ENCODE data around the gene CCSER1.

The CCSER1 gene

DNA sequence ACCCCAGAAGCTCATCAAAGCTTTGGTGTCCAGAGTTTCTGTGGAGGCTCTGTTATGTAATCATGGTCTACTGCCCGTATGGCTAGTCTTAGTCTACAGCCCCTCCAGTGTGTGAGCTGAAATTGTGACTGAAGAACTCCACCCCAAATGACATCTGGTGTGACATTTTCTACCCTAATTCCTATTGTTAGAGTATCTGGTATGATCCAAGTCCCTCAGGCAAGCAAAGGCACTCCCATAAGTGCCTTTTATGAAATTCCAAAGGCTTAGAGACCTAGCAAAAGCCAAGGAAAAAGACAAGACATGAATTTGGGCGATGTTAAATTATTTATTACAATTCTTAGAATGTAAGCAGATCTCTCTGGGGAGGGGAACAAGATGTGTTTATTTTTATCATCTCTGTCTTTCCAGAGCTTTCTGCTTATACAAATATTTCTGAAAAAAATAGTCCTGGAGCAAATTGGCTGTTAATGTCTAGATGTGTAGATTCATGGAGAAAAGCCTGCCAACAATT, 417.4 kb downstream of the CCSER1 start:
- Histone ChIP-seq H3K27me3 (replicated peaks; ENCODE audit: control insufficient read depth, insufficient read depth, low read length, poor library complexity, severe bottlenecking) (no peaks in the 10 kb centered on the region), H3K4me3 (ENCODE audit: insufficient read depth, low read depth, low read length, poor library complexity, severe bottlenecking) (no peak overlapping the region), H3K9me3 (ENCODE audit: control insufficient read depth, low read length) (no peaks in the 10 kb centered on the region), H3K4me1 (ENCODE audit: control insufficient read depth, insufficient read depth, low read length, poor library complexity, severe bottlenecking) (no peaks in the 10 kb centered on the region), H3K36me3 (ENCODE audit: control insufficient read depth, insufficient read depth, low read length) (no peaks in the 10 kb centered on the region), H3K27ac (ENCODE audit: insufficient read depth, low read length, poor library complexity, severe bottlenecking) (no peak overlapping the region)
- DNase-seq = no peak

DNA sequence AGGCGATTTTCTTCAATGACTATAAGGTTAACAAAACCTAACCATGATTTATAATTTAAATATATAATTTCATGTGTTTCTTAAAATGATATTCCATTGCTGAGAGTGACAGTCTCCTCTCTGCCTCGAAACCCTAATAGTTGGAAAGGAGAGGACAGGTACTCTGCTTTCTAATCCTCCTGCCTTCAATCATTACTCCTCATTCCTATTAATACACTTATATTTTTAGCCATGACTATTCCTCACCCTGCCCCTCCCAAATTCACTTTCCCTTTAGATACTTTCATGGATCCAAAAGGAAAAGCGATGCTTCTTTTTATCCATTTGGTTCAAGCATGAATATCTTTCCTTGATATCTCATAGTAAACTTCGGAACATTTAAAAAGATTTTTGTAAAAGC, 418.2 kb downstream of the CCSER1 start:
- Histone ChIP-seq H3K27ac (ENCODE audit: insufficient read depth, low read length, poor library complexity, severe bottlenecking) (no peak overlapping the region), H3K4me3 (ENCODE audit: insufficient read depth, low read depth, low read length, poor library complexity, severe bottlenecking) (no peak overlapping the region), H3K9me3 (ENCODE audit: control insufficient read depth, low read length) (no peaks in the 10 kb centered on the region), H3K36me3 (ENCODE audit: control insufficient read depth, insufficient read depth, low read length) (no peaks in the 10 kb centered on the region), H3K27me3 (replicated peaks; ENCODE audit: control insufficient read depth, insufficient read depth, low read length, poor library complexity, severe bottlenecking) (no peaks in the 10 kb centered on the region), H3K4me1 (ENCODE audit: control insufficient read depth, insufficient read depth, low read length, poor library complexity, severe bottlenecking) (no peaks in the 10 kb centered on the region)
- no peak for DNase-seq

DNA sequence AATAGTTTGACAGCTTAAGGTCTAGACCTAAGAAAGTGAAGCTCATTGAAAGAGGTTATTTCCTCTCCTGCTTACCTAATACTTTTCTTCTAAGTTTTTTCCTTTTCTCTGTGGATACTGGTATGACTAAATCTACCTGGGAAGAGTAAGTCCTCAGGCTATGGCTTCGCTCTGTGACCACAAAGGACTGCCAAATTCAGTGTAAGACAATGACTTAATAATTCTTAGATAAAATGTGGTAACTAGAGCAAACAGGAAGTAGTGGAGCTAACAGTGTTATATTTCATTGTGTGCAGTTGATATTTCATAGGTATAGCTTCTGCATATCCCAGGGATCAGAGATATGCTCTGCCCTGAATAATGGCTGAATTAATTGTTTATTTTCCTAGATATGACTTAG, 418.9 kb downstream of the CCSER1 start:
- Histone ChIP-seq H3K27me3 (replicated peaks; ENCODE audit: control insufficient read depth, insufficient read depth, low read length, poor library complexity, severe bottlenecking) (no peaks in the 10 kb centered on the region), H3K4me1 (ENCODE audit: control insufficient read depth, insufficient read depth, low read length, poor library complexity, severe bottlenecking) (no peaks in the 10 kb centered on the region), H3K4me3 (ENCODE audit: insufficient read depth, low read depth, low read length, poor library complexity, severe bottlenecking) (no peak overlapping the region), H3K27ac (ENCODE audit: insufficient read depth, low read length, poor library complexity, severe bottlenecking) (no peak overlapping the region), H3K9me3 (ENCODE audit: control insufficient read depth, low read length) (no peaks in the 10 kb centered on the region), H3K36me3 (ENCODE audit: control insufficient read depth, insufficient read depth, low read length) (no peaks in the 10 kb centered on the region)
- DNase-seq = no peak

DNA sequence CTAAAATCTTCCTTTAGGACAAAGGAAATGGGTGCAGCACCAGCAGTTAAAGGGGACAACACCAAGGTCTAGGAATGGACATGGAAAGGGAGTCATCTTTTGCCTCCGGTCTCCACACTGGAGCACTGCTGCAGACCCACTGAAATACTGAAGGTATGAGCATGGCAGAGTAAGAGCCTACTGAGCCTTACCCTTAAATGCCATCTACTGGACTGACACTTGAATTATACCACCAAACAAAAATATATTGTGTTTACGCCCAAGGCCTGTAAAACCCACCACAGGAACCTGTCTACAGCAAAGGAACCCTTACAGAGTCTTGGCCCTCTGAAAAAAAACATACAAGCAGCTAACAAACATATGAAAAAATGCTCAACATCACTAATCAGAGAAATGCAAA, 443.4 kb downstream of the CCSER1 start:
- DNase-seq = no peak
- H3K9me3 ChIP-seq (ENCODE audit: control insufficient read depth, low read length) = no peaks in the 10 kb centered on the region
- H3K4me3 ChIP-seq (ENCODE audit: insufficient read depth, low read depth, low read length, poor library complexity, severe bottlenecking) = no peak overlapping the region
- no peaks in the 10 kb centered on the region for H3K4me1 ChIP-seq (ENCODE audit: control insufficient read depth, insufficient read depth, low read length, poor library complexity, severe bottlenecking)
- no peaks in the 10 kb centered on the region for H3K27me3 ChIP-seq (replicated peaks; ENCODE audit: control insufficient read depth, insufficient read depth, low read length, poor library complexity, severe bottlenecking)
- H3K36me3 ChIP-seq (ENCODE audit: control insufficient read depth, insufficient read depth, low read length) = no peaks in the 10 kb centered on the region
- H3K27ac ChIP-seq (ENCODE audit: insufficient read depth, low read length, poor library complexity, severe bottlenecking) = no peak overlapping the region

DNA sequence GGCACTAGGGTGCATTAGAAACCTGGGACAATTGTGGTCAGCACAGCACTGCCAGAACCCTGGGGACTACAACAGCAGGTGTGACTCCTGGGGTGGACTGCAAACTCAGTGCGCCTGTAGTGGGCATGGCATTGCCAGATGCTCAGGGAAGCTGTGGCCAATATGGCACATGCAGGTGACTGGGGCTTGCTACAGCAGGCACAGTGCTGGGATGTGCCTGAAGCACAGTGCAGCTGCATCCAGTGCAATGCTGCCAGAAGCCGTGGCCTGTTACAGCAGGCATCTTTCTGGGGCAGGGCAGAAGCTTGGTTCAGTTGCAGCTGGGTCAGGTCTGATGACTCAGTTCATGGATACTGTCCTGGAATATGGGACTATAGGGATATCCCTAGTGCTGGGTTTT, 445.8 kb downstream of the CCSER1 start:
- no peaks in the 10 kb centered on the region for H3K36me3 ChIP-seq (ENCODE audit: control insufficient read depth, insufficient read depth, low read length)
- no peaks in the 10 kb centered on the region for H3K9me3 ChIP-seq (ENCODE audit: control insufficient read depth, low read length)
- H3K27me3 ChIP-seq (replicated peaks; ENCODE audit: control insufficient read depth, insufficient read depth, low read length, poor library complexity, severe bottlenecking) = no peaks in the 10 kb centered on the region
- no peak overlapping the region for H3K4me3 ChIP-seq (ENCODE audit: insufficient read depth, low read depth, low read length, poor library complexity, severe bottlenecking)
- H3K27ac ChIP-seq (ENCODE audit: insufficient read depth, low read length, poor library complexity, severe bottlenecking) = no peak overlapping the region
- DNase-seq = no peak
- no peaks in the 10 kb centered on the region for H3K4me1 ChIP-seq (ENCODE audit: control insufficient read depth, insufficient read depth, low read length, poor library complexity, severe bottlenecking)

DNA sequence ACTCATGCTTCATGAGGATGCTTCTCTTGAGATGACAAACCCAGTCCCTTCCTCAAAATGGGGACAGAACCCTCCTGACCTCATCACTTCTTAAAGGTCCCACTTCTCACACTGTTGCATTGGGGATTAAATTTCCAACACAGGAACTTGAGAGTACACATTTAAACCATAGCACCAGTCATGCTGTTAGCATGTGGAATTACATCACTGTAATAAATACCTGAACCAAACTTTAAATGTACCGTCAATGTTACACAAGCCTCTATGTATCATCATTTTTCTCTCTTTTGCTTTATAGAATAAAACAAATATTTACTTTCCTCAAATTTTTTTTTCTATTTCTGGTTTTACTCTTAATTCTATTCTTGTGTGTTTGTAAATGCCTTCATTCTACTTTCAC, 448.2 kb downstream of the CCSER1 start:
- Histone ChIP-seq H3K9me3 (ENCODE audit: control insufficient read depth, low read length) (no peaks in the 10 kb centered on the region), H3K36me3 (ENCODE audit: control insufficient read depth, insufficient read depth, low read length) (no peaks in the 10 kb centered on the region), H3K4me1 (ENCODE audit: control insufficient read depth, insufficient read depth, low read length, poor library complexity, severe bottlenecking) (no peaks in the 10 kb centered on the region), H3K4me3 (ENCODE audit: insufficient read depth, low read depth, low read length, poor library complexity, severe bottlenecking) (no peak overlapping the region), H3K27ac (ENCODE audit: insufficient read depth, low read length, poor library complexity, severe bottlenecking) (no peak overlapping the region), H3K27me3 (replicated peaks; ENCODE audit: control insufficient read depth, insufficient read depth, low read length, poor library complexity, severe bottlenecking) (no peaks in the 10 kb centered on the region)
- no peak for DNase-seq

DNA sequence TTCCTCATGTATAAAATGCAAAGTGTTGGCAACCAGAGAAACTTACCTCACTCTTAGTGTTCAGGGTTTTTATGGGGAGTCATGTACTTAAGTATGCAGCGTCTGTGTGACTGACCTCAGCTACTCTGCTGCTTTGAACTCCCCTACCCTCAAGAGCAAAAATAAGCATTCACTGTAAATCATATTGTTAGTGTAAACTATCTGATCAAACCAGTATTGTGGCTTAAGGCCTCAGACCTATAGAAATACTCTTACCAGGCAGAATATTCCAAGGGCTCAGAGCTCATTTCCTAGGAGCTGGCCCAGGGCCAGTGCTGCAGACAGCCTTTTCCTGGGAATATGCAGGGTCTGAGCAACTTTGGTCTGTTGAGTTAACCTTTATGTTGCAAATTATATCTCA, 453.1 kb downstream of the CCSER1 start:
- no peaks in the 10 kb centered on the region for H3K27me3 ChIP-seq (replicated peaks; ENCODE audit: control insufficient read depth, insufficient read depth, low read length, poor library complexity, severe bottlenecking)
- no peaks in the 10 kb centered on the region for H3K36me3 ChIP-seq (ENCODE audit: control insufficient read depth, insufficient read depth, low read length)
- H3K9me3 ChIP-seq (ENCODE audit: control insufficient read depth, low read length) = no peaks in the 10 kb centered on the region
- DNase-seq = no peak
- no peak overlapping the region for H3K4me3 ChIP-seq (ENCODE audit: insufficient read depth, low read depth, low read length, poor library complexity, severe bottlenecking)
- H3K4me1 ChIP-seq (ENCODE audit: control insufficient read depth, insufficient read depth, low read length, poor library complexity, severe bottlenecking) = no peaks in the 10 kb centered on the region
- H3K27ac ChIP-seq (ENCODE audit: insufficient read depth, low read length, poor library complexity, severe bottlenecking) = no peak overlapping the region

DNA sequence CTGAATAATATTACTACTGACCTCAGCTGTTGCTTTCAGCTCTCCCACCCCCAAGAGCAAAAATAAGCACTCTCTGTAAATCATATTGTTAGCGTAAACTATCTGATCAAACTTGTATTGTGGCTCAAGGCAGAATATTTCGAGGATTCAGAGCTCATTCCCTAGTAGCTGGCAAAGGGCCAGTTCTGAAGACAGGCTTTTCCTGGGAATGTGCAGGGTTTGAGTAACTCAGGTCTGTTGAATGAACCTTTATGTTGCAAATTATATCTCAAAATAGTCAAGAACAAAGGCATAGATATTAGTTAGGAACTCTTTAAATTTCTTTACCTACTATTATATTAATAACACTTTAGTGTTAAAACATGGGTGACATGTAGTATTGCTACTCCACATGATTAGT, 454.9 kb downstream of the CCSER1 start:
- DNase-seq = no peak
- Histone ChIP-seq H3K4me3 (ENCODE audit: insufficient read depth, low read depth, low read length, poor library complexity, severe bottlenecking) (no peak overlapping the region), H3K27me3 (replicated peaks; ENCODE audit: control insufficient read depth, insufficient read depth, low read length, poor library complexity, severe bottlenecking) (no peaks in the 10 kb centered on the region)

DNA sequence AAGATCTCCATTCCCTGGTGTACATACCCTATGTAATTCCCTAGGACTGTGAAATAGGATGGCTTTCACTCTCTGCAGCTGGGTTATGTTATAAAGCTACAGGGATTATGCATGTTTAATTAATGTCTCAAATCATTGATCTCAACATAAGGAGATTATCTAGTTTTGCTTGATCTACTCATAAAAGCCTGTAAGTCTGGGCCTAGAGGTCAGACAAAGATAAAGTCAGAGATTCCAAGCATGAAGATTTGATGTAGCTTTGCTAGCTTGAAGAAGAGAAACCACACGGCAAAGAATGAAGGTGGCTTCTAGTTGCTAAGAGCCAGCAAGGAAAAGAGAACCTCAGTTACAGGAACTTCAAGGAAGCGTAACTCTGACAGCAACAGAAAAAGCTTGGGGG, 456.9 kb downstream of the CCSER1 start:
- no peak for DNase-seq
- Histone ChIP-seq H3K36me3 (ENCODE audit: control insufficient read depth, insufficient read depth, low read length) (no peaks in the 10 kb centered on the region), H3K4me3 (ENCODE audit: insufficient read depth, low read depth, low read length, poor library complexity, severe bottlenecking) (no peak overlapping the region), H3K27me3 (replicated peaks; ENCODE audit: control insufficient read depth, insufficient read depth, low read length, poor library complexity, severe bottlenecking) (no peaks in the 10 kb centered on the region), H3K4me1 (ENCODE audit: control insufficient read depth, insufficient read depth, low read length, poor library complexity, severe bottlenecking) (no peaks in the 10 kb centered on the region), H3K27ac (ENCODE audit: insufficient read depth, low read length, poor library complexity, severe bottlenecking) (no peak overlapping the region), H3K9me3 (ENCODE audit: control insufficient read depth, low read length) (no peaks in the 10 kb centered on the region)

More for the DNA sequence above, 454.9 kb downstream of the CCSER1 start:
- H3K36me3 ChIP-seq (ENCODE audit: control insufficient read depth, insufficient read depth, low read length) = no peaks in the 10 kb centered on the region
- no peaks in the 10 kb centered on the region for H3K4me1 ChIP-seq (ENCODE audit: control insufficient read depth, insufficient read depth, low read length, poor library complexity, severe bottlenecking)
- no peaks in the 10 kb centered on the region for H3K9me3 ChIP-seq (ENCODE audit: control insufficient read depth, low read length)
- no peak overlapping the region for H3K27ac ChIP-seq (ENCODE audit: insufficient read depth, low read length, poor library complexity, severe bottlenecking)

DNA sequence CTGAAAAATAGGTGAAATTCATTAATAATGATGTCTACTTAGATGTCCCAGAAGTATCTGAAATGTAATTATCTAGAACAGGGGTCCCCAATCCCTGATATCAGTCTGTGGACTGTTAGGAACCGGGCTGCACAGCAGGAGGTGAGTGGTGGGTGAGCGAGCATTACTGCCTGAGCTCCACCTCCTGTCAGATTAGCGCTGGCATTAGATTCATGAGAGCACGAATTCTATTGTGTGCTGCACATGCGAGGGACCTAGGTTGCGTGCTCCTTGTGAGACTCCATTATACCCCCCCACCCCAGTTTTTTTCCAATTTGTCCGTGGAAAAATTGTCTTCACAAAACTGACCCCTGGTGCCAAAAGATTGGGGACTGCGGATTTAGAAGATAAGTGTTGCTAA, 458.8 kb downstream of the CCSER1 start:
- no peaks in the 10 kb centered on the region for H3K36me3 ChIP-seq (ENCODE audit: control insufficient read depth, insufficient read depth, low read length)
- H3K9me3 ChIP-seq (ENCODE audit: control insufficient read depth, low read length) = no peaks in the 10 kb centered on the region
- no peak overlapping the region for H3K4me3 ChIP-seq (ENCODE audit: insufficient read depth, low read depth, low read length, poor library complexity, severe bottlenecking)
- H3K4me1 ChIP-seq (ENCODE audit: control insufficient read depth, insufficient read depth, low read length, poor library complexity, severe bottlenecking) = no peaks in the 10 kb centered on the region
- H3K27ac ChIP-seq (ENCODE audit: insufficient read depth, low read length, poor library complexity, severe bottlenecking) = no peak overlapping the region
- H3K27me3 ChIP-seq (replicated peaks; ENCODE audit: control insufficient read depth, insufficient read depth, low read length, poor library complexity, severe bottlenecking) = no peaks in the 10 kb centered on the region
- no peak for DNase-seq

DNA sequence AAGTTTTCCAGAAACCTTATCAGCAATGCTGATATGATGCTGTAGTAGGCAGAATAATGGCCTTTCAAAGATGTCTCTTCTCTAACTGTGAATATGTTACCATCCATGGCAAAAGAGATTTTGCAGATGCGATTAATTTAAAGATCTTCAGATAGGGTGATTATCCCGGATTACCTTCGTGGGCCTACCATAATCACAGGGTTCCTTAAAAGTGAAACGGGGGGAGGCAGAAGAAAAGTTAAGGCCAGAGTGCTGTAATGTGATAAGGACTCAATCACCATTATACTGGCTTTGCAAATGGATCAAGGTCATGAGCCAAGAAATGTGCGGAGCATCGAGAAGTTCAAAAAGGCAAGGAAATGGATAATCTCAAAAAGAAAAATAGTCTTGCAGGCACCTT, 459.6 kb downstream of the CCSER1 start:
- Histone ChIP-seq H3K9me3 (ENCODE audit: control insufficient read depth, low read length) (no peaks in the 10 kb centered on the region), H3K4me1 (ENCODE audit: control insufficient read depth, insufficient read depth, low read length, poor library complexity, severe bottlenecking) (no peaks in the 10 kb centered on the region), H3K36me3 (ENCODE audit: control insufficient read depth, insufficient read depth, low read length) (no peaks in the 10 kb centered on the region), H3K27ac (ENCODE audit: insufficient read depth, low read length, poor library complexity, severe bottlenecking) (no peak overlapping the region), H3K27me3 (replicated peaks; ENCODE audit: control insufficient read depth, insufficient read depth, low read length, poor library complexity, severe bottlenecking) (no peaks in the 10 kb centered on the region), H3K4me3 (ENCODE audit: insufficient read depth, low read depth, low read length, poor library complexity, severe bottlenecking) (no peak overlapping the region)
- DNase-seq = no peak

Data from effector memory CD4-positive, alpha-beta T cell (primary cell).